ENCODE data around the gene TIMM22.
"Not testable (repeated sequence)": the region's sequence is repeated elsewhere in the genome, so short reads cannot be mapped to it uniquely, and the experiment has no call there.

The TIMM22 gene

GRCh38 chr17:996554-997344 lies at the start of gene TIMM22:
TIMM22 (plus strand) TSS chr17:997129; CDS start chr17:997143, 14 bp downstream.
- peak; percentile 87 for DNase-seq

GRCh38 chr17:948284-948852 lies 48.6 kb upstream of the TIMM22 start:
- DNase-seq = no peak

GRCh38 chr17:949623-950303 lies 47.2 kb upstream of the TIMM22 start:
- DNase-seq = no peak

GRCh38 chr17:951325-952132 lies 45.4 kb upstream of the TIMM22 start:
- DNase-seq = peak; percentile 65

- not testable (repeated sequence) for DNase-seq
Measured at GRCh38 chr17:952592-952991, 44.3 kb upstream of the TIMM22 start.

GRCh38 chr17:953767-954166 lies 43.2 kb upstream of the TIMM22 start:
- DNase-seq = no peak

GRCh38 chr17:954431-955164 lies 42.3 kb upstream of the TIMM22 start:
- no peak for DNase-seq

- DNase-seq = no peak
Measured at GRCh38 chr17:956905-957304, 40.0 kb upstream of the TIMM22 start.

GRCh38 chr17:957856-958421 lies 39.0 kb upstream of the TIMM22 start:
- DNase-seq = no peak

- no peak for DNase-seq
Measured at GRCh38 chr17:958712-959451, 38.0 kb upstream of the TIMM22 start.

- DNase-seq = no peak
Measured at GRCh38 chr17:962166-962565, 34.8 kb upstream of the TIMM22 start.

GRCh38 chr17:962670-963069 lies 34.3 kb upstream of the TIMM22 start:
- DNase-seq = no peak

GRCh38 chr17:964876-965275 lies 32.1 kb upstream of the TIMM22 start:
- no peak for DNase-seq

GRCh38 chr17:965311-965989 lies 31.5 kb upstream of the TIMM22 start:
- DNase-seq = no peak

- DNase-seq = no peak
Measured at GRCh38 chr17:967122-967521, 29.8 kb upstream of the TIMM22 start.

- DNase-seq = no peak
Measured at GRCh38 chr17:968812-969730, 27.9 kb upstream of the TIMM22 start.

- no peak for DNase-seq
Measured at GRCh38 chr17:969811-970355, 27.0 kb upstream of the TIMM22 start.

GRCh38 chr17:970364-970763 lies 26.6 kb upstream of the TIMM22 start:
- no peak for DNase-seq

GRCh38 chr17:971861-972260 lies 25.1 kb upstream of the TIMM22 start:
- not testable (repeated sequence) for DNase-seq

Data from GOT3 (cell line).